Measurements from ENCODE around the gene KMT5B. TPM values are rescaled to one million over a fixed set of nuclear protein-coding genes. Genes with fewer than 3 reads are reported as not detected.

The KMT5B gene
- total RNA-seq, 2 donors from 2014 or later, result 42.6 to 59.1 TPM

DNA sequence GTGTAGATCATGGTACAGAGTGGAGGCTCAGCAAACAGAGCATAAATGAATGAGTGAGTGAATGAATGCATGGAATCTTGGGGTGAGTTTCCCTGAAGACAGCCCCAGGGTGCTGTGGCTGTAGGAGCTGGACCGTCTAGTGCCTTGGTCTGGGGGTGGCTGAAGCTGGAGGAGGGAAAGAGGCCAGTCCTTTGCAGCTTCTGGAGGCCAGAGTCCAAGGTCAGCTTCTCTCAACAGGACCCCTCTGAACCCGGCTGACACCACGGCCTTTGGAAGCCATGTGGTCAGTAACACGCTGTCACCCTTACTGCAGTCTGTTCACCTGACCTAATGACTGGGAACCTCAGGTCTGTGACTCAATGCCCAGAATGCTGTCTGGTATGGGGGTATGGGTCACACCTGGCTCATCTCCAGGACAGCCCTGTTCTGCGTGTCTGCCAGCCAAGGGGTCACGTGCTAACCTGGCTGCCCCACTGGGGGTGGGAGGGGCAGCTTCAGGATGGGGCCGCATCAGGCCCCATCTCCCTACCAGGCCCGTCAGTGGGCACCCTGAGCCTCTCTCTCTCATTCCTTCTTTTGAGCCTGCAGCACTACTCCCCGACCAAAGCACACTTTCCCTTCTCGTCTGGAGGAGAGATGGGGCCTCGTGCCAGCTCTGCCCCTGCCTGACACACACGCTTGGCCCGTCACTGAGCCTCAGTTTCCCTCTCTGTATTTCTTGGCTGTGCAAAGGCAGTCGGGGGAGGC lies 67.8 kb downstream of the KMT5B start:
- peaks cover 16% of the 10 kb centered on the region for H3K4me1 ChIP-seq

DNA sequence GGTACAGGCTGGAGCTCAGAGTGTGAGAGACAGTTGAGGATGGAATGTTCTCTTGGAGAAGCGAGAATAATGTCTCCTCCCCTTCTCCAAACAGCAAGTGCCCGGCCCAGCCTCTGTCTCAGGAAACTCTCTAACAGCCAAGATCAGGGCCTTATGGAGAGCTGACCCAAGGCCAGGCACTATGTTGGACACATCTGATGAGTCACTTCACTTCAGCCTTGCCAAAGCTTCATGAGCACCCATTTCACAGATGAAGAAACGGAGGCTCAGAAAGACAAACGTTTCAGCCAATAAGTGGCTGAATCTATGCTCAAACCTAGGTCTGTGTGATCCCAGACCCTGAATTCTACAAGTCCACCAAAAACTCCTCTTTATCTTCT lies 69.8 kb downstream of the KMT5B start:
- DNase-seq, result no peak
- no peaks in the 10 kb centered on the region for H3K36me3 ChIP-seq
- H3K9ac ChIP-seq (ENCODE audit: low read depth in 2 of 2, low read length in 2 of 2), result no peak overlapping the region
- H3K27ac ChIP-seq, result no peak overlapping the region
- peaks cover 13% of the 10 kb centered on the region for H3K4me1 ChIP-seq
- intact Hi-C loops (cut with DNase I), result no loop called here
- no peak overlapping the region for H3K4me3 ChIP-seq
- no peaks in the 10 kb centered on the region for H3K27me3 ChIP-seq
- TF ChIP-seq, protein P1, sequence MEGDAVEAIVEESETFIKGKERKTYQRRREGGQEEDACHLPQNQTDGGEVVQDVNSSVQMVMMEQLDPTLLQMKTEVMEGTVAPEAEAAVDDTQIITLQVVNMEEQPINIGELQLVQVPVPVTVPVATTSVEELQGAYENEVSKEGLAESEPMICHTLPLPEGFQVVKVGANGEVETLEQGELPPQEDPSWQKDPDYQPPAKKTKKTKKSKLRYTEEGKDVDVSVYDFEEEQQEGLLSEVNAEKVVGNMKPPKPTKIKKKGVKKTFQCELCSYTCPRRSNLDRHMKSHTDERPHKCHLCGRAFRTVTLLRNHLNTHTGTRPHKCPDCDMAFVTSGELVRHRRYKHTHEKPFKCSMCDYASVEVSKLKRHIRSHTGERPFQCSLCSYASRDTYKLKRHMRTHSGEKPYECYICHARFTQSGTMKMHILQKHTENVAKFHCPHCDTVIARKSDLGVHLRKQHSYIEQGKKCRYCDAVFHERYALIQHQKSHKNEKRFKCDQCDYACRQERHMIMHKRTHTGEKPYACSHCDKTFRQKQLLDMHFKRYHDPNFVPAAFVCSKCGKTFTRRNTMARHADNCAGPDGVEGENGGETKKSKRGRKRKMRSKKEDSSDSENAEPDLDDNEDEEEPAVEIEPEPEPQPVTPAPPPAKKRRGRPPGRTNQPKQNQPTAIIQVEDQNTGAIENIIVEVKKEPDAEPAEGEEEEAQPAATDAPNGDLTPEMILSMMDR (IDR thresholded peaks at IDR 0.05), result no peak
- H3K9me3 ChIP-seq, result no peaks in the 10 kb centered on the region

More for the DNA sequence above, 67.8 kb downstream of the KMT5B start:
- Histone ChIP-seq H3K27ac (peak overlapping the region; percentile 84), H3K27me3 (no peaks in the 10 kb centered on the region), H3K4me3 (no peak overlapping the region), H3K9me3 (no peaks in the 10 kb centered on the region), H3K36me3 (no peaks in the 10 kb centered on the region), H3K9ac (ENCODE audit: low read depth in 2 of 2, low read length in 2 of 2) (peak overlapping the region in 1 of 2 donors; percentile 34)
- no peak for DNase-seq
- intact Hi-C loops (cut with DNase I), result no loop called here
- TF ChIP-seq, protein P1 (IDR thresholded peaks at IDR 0.05), result no peak

DNA sequence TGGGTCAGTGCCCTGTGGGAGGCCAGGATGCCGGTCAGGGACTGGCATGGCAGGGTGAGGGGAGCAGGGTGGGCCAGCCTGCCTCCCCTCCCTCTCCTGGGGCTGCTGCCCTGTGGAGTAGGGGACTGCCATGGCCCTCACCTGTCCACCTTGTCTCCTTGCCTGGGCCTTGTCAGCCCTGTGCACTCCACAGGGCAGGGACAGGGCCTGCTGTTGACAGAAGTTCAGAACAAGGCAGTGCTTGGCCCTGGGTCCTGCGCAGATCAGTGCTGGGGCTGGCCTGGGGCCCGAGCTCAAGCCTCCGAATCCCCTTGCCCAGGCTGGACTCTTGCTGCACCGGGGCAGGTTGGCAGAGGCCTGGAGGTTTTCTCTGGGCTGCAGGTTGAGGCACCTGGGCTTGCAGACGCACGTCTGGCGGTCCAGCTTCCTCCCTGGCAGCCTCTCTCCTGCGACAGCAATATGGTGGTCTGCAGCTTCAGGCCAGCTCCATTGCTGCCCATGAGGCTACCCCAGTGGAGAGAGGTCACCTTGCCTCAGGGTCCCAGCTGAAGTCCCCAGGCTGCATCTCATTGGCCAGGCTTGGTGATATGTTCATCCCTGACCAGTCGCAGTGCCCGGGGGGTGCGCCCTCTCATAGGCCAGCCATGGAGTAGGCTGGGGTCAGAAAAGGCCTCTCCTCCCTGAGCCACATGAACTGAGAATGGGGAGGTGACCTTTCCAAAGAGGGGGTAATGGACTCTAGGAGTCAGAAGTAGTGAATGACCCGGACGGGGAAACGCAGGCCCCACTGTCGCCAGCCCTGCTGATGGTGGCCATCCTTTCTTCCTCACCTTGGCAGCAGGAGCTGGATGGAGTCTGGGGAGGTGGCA lies 70.4 kb downstream of the KMT5B start:
- H3K4me1 ChIP-seq, result peaks cover 13% of the 10 kb centered on the region
- H3K27me3 ChIP-seq, result no peaks in the 10 kb centered on the region
- H3K9me3 ChIP-seq, result no peaks in the 10 kb centered on the region
- DNase-seq, result no peak
- H3K36me3 ChIP-seq, result no peaks in the 10 kb centered on the region
- H3K9ac ChIP-seq (ENCODE audit: low read depth in 2 of 2, low read length in 2 of 2), result no peak overlapping the region
- TF ChIP-seq, protein P1 (IDR thresholded peaks at IDR 0.05), result no peak
- no peak overlapping the region for H3K27ac ChIP-seq
- intact Hi-C loops (cut with DNase I), result no loop called here
- no peak overlapping the region for H3K4me3 ChIP-seq

DNA sequence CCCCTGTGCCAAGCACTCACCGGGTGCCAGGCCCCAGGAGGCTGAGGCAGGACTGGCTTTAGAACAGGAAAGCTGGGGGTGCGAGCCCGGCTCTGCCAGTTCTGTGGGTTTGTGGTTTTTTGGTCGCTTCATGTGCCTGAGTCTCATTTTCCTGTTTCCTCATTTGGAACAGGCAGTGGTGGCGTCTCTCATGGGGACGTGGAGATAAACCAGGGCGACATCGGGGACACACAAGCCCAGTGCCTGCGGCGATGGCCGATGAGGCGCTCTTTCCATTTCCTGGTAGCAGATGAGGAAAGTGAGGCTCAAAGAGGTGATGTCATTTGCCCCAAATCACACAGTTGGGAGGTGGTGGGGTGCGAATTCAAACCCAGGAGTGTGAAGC lies 71.1 kb downstream of the KMT5B start:
- no peak overlapping the region for H3K4me3 ChIP-seq
- no peak overlapping the region for H3K9ac ChIP-seq (ENCODE audit: low read depth in 2 of 2, low read length in 2 of 2)
- intact Hi-C loops (cut with DNase I), result no loop called here
- no peaks in the 10 kb centered on the region for H3K36me3 ChIP-seq
- no peak for DNase-seq
- no peaks in the 10 kb centered on the region for H3K27me3 ChIP-seq
- no peaks in the 10 kb centered on the region for H3K9me3 ChIP-seq
- H3K27ac ChIP-seq, result no peak overlapping the region
- H3K4me1 ChIP-seq, result peaks cover 13% of the 10 kb centered on the region
- TF ChIP-seq, protein P1 (IDR thresholded peaks at IDR 0.05), result no peak

DNA sequence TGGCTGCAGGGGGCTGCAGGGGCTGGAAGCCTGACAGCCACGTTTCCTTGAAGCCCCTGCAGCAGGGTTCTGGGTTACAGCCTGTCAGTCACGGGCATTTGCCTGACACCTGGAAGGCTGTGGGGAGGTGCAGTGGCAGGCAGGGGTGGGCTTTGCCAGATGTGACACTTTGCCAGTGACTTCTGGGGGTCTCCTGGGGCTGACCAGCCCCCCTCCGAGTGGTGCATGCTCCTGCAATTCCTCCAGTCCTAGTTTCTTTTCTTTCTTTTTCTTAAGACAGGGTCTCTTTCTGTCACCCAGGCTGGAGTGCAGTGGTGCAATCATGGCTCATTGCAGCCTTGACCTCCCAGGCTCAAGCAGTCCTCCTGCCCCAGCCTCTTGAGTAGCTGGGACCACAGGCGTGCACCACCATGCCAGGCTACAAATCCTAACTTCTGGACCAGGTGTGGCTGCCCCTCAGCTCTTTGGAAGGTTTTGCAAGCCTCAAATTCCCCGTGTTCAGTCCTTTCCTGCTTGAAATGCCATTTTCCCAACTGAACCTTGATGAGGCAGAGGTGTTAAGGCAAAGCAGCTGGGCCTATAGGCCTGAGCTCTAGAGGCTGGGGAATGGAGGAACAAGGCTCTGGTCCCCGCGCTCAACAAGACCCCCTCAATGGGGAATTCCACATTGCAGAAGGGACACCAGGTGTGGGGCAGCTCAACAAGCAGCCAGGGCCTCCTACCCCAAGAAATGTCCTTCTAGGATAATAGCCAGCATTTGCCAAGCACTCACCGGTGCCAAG lies 71.7 kb downstream of the KMT5B start:
- H3K4me1 ChIP-seq, result peaks cover 11% of the 10 kb centered on the region
- no peaks in the 10 kb centered on the region for H3K27me3 ChIP-seq
- intact Hi-C loops (cut with DNase I), result no loop called here
- DNase-seq, result no peak
- TF ChIP-seq, protein P1 (IDR thresholded peaks at IDR 0.05), result no peak
- no peak overlapping the region for H3K4me3 ChIP-seq
- H3K9ac ChIP-seq (ENCODE audit: low read depth in 2 of 2, low read length in 2 of 2), result no peak overlapping the region
- H3K27ac ChIP-seq, result no peak overlapping the region
- no peaks in the 10 kb centered on the region for H3K36me3 ChIP-seq
- no peaks in the 10 kb centered on the region for H3K9me3 ChIP-seq

Data from colonic mucosa (tissue), 4 donors.